Measurements from ENCODE around the gene PPP2R2D. TPM values are rescaled to one million over a fixed set of nuclear protein-coding genes. Genes with fewer than 3 reads are reported as not detected.

Gene PPP2R2D
- total RNA-seq, 1 experiment from 2014 or later, result 40.3 TPM

DNA sequence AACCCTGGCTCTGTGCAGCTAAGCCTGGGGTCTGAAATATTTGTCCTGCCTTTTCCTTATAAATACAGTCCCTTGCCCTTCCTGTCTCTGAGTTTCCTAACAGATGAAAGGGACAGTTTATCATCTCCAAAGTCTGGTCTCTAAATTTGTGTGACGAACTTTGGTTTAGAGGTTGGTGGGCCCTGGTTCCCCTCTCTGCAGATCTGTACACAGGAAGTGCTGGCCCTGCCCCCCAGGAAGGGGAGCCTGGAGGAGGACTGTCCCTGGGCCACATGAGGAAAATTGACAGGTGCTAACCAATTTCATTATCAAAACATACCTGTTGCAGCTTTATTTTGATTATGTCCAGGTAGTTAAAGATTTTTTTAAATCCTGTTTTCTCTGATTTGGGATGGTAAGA, 34.5 kb downstream of the PPP2R2D start:
- Histone ChIP-seq H3K27ac (ENCODE audit: low read length) (no peak overlapping the region), H3K4me3 (ENCODE audit: low read length) (no peak overlapping the region), H3K27me3 (ENCODE audit: low read length) (no peaks in the 10 kb centered on the region), H3K4me2 (ENCODE audit: low read length) (no peak overlapping the region), H3F3A (ENCODE audit: low read length, unreplicated experiment) (no peaks in the 10 kb centered on the region), H3K9me3 (ENCODE audit: low read length) (no peaks in the 10 kb centered on the region), H3K4me1 (ENCODE audit: insufficient read depth, low read length) (no peaks in the 10 kb centered on the region), H4K20me1 (ENCODE audit: low read length) (no peaks in the 10 kb centered on the region), H2AFZ (ENCODE audit: low read length) (no peak overlapping the region), H3K9ac (ENCODE audit: low read length) (no peak overlapping the region), H3K9me2 (replicated peaks; ENCODE audit: low read length) (no peaks in the 10 kb centered on the region), H3K36me3 (ENCODE audit: low read depth, low read length) (no peaks in the 10 kb centered on the region; the same call in 1 of the 2 replicates), H3K79me2 (ENCODE audit: low read length) (peaks cover 66% of the 10 kb centered on the region)
- DNase-seq, result no peak
- POLR2A ChIA-PET (ENCODE audit: unreplicated experiment), result no interaction called here
- no TSS peak for BruUV-seq (replicated peaks)
- CTCF ChIA-PET, result no interaction called here
- intact Hi-C loops (cut with micrococcal nuclease), result no loop called here
- ATAC-seq, result no peak
- no peak for TF ChIP-seq EZH2 (IDR thresholded peaks at IDR 0.05; ENCODE audit: low read length, unreplicated experiment)
- TF ChIP-seq EZH2phosphoT487 (IDR thresholded peaks at IDR 0.05; ENCODE audit: borderline replicate concordance, low read length), result no peak
- TF ChIP-seq, protein P1, sequence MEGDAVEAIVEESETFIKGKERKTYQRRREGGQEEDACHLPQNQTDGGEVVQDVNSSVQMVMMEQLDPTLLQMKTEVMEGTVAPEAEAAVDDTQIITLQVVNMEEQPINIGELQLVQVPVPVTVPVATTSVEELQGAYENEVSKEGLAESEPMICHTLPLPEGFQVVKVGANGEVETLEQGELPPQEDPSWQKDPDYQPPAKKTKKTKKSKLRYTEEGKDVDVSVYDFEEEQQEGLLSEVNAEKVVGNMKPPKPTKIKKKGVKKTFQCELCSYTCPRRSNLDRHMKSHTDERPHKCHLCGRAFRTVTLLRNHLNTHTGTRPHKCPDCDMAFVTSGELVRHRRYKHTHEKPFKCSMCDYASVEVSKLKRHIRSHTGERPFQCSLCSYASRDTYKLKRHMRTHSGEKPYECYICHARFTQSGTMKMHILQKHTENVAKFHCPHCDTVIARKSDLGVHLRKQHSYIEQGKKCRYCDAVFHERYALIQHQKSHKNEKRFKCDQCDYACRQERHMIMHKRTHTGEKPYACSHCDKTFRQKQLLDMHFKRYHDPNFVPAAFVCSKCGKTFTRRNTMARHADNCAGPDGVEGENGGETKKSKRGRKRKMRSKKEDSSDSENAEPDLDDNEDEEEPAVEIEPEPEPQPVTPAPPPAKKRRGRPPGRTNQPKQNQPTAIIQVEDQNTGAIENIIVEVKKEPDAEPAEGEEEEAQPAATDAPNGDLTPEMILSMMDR (conservative IDR thresholded peaks at IDR 0.05; ENCODE audit: low read depth, low read length), result no peak

DNA sequence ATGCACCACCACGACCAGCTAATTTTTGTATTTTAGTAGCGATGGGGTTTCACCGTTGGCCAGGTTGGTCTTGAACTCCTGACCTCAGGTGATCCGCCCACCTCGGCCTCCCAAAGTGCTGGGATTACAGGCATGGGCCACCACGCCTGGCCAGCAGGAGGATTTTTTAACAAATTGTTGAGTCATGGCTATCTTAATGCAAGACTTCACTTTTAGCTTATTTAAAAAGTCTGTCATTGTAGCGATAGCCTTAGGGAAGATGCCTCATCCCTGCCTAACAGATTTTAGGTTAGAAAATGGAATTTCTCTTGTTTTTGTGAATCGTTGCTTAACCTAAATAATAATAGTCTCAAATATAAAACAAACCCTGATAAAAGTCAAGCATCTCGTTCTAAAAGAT, 35.5 kb downstream of the PPP2R2D start:
- H3K79me2 ChIP-seq (ENCODE audit: low read length), result peaks cover 58% of the 10 kb centered on the region
- intact Hi-C loops (cut with micrococcal nuclease), result no loop called here
- BruUV-seq (replicated peaks), result no TSS peak

GRCh38 chr10:131936736-131937135, 35.9 kb downstream of the PPP2R2D start:
- H4K20me1 ChIP-seq (ENCODE audit: low read length), result no peaks in the 10 kb centered on the region
- CTCF ChIA-PET, result no interaction called here
- POLR2A ChIA-PET (ENCODE audit: unreplicated experiment), result no interaction called here
- no peaks in the 10 kb centered on the region for H3K9me3 ChIP-seq (ENCODE audit: low read length)
- DNase-seq (no peak), ATAC-seq (no peak)
- no peaks in the 10 kb centered on the region for H3K27me3 ChIP-seq (ENCODE audit: low read length)
- no peak overlapping the region for H3K4me2 ChIP-seq (ENCODE audit: low read length)
- H2AFZ ChIP-seq (ENCODE audit: low read length), result no peak overlapping the region
- no peak overlapping the region for H3K27ac ChIP-seq (ENCODE audit: low read length)
- H3K4me3 ChIP-seq (ENCODE audit: low read length), result no peak overlapping the region
- no peak overlapping the region for H3K9ac ChIP-seq (ENCODE audit: low read length)
- TF ChIP-seq, protein P1 (conservative IDR thresholded peaks at IDR 0.05; ENCODE audit: low read depth, low read length), result no peak
- TF ChIP-seq EZH2 (IDR thresholded peaks at IDR 0.05; ENCODE audit: low read length, unreplicated experiment) (no peak), EZH2phosphoT487 (IDR thresholded peaks at IDR 0.05; ENCODE audit: borderline replicate concordance, low read length) (no peak)
- H3K9me2 ChIP-seq (replicated peaks; ENCODE audit: low read length), result no peaks in the 10 kb centered on the region
- H3K79me2 ChIP-seq (ENCODE audit: low read length), result peaks cover 54% of the 10 kb centered on the region
- BruUV-seq (replicated peaks), result no TSS peak
- peaks cover 6% of the 10 kb centered on the region; the same call in 1 of the 2 replicates for H3K36me3 ChIP-seq (ENCODE audit: low read depth, low read length)
- H3F3A ChIP-seq (ENCODE audit: low read length, unreplicated experiment), result no peaks in the 10 kb centered on the region
- intact Hi-C loops (cut with micrococcal nuclease), result no loop called here
- H3K4me1 ChIP-seq (ENCODE audit: insufficient read depth, low read length), result no peaks in the 10 kb centered on the region

More for the DNA sequence above, 35.5 kb downstream of the PPP2R2D start:
- Histone ChIP-seq H3K27me3 (ENCODE audit: low read length) (no peaks in the 10 kb centered on the region), H3K4me2 (ENCODE audit: low read length) (no peak overlapping the region), H3F3A (ENCODE audit: low read length, unreplicated experiment) (no peaks in the 10 kb centered on the region), H3K27ac (ENCODE audit: low read length) (no peak overlapping the region), H3K4me3 (ENCODE audit: low read length) (no peak overlapping the region), H2AFZ (ENCODE audit: low read length) (no peak overlapping the region), H3K9me3 (ENCODE audit: low read length) (no peaks in the 10 kb centered on the region), H3K9ac (ENCODE audit: low read length) (no peak overlapping the region), H3K4me1 (ENCODE audit: insufficient read depth, low read length) (no peaks in the 10 kb centered on the region), H3K9me2 (replicated peaks; ENCODE audit: low read length) (no peaks in the 10 kb centered on the region), H4K20me1 (ENCODE audit: low read length) (no peaks in the 10 kb centered on the region), H3K36me3 (ENCODE audit: low read depth, low read length) (peaks cover 6% of the 10 kb centered on the region; the same call in 1 of the 2 replicates)
- TF ChIP-seq EZH2 (IDR thresholded peaks at IDR 0.05; ENCODE audit: low read length, unreplicated experiment) (no peak), EZH2phosphoT487 (IDR thresholded peaks at IDR 0.05; ENCODE audit: borderline replicate concordance, low read length) (no peak)
- TF ChIP-seq, protein P1 (conservative IDR thresholded peaks at IDR 0.05; ENCODE audit: low read depth, low read length), result no peak
- DNase-seq, result no peak
- no peak for ATAC-seq
- POLR2A ChIA-PET (ENCODE audit: unreplicated experiment), result no interaction called here
- CTCF ChIA-PET, result no interaction called here

Measured in PC-3 (cell line).